ENCODE measurements around the gene ITGBL1.

GRCh38 chr13:101455863-101456262 lies 3.4 kb downstream of the ITGBL1 start:
- TF ChIP-seq CTCF (IDR thresholded peaks at IDR 0.05; ENCODE audit: low read length), result no peak
- no peak for TF ChIP-seq EZH2 (IDR thresholded peaks at IDR 0.05; ENCODE audit: borderline replicate concordance, low read length)
